Effector memory CD4-positive, alpha-beta T cell (primary cell): ENCODE measurements around the gene TTBK2.
"Not testable (repeated sequence)": the region's sequence is repeated elsewhere in the genome, so short reads cannot be mapped to it uniquely, and the experiment has no call there.

ENCODE experiments used
- DNase-seq, 3 donors: peaks; one replicate each; pipeline ENCODE4 v3.0.0-alpha.2; 2020
- H3K27ac ChIP-seq: 2 replicates; pipeline ENCODE4 v1.7.0; 2013; ENCODE audit warnings: mild to moderate bottlenecking, low read length, moderate library complexity; ENCODE audit not compliant: insufficient read depth, poor library complexity, severe bottlenecking
- H3K27me3 ChIP-seq: replicated peaks from 2 replicates; pipeline ENCODE4 v1.7.0; 2013; ENCODE audit warnings: mild to moderate bottlenecking, low read length; ENCODE audit not compliant: insufficient read depth, control insufficient read depth, poor library complexity, severe bottlenecking
- H3K36me3 ChIP-seq: 2 replicates; pipeline ENCODE4 v1.7.0; 2013; ENCODE audit warnings: mild to moderate bottlenecking, low read length, moderate library complexity; ENCODE audit not compliant: control insufficient read depth, insufficient read depth
- H3K4me1 ChIP-seq: 2 replicates; pipeline ENCODE4 v1.7.0; 2013; ENCODE audit warnings: low read length, mild to moderate bottlenecking; ENCODE audit not compliant: control insufficient read depth, insufficient read depth, poor library complexity, severe bottlenecking
- H3K4me3 ChIP-seq: 2 replicates; pipeline ENCODE4 v1.7.0; 2013; ENCODE audit warnings: low read length, low read depth, mild to moderate bottlenecking; ENCODE audit not compliant: insufficient read depth, poor library complexity, severe bottlenecking
- H3K9me3 ChIP-seq: 2 replicates; pipeline ENCODE4 v1.7.0; 2013; ENCODE audit warnings: mild to moderate bottlenecking, low read length, moderate library complexity; ENCODE audit not compliant: control insufficient read depth

TTBK2 gene

GRCh38 chr15:42775416-42775815, 145.2 kb downstream of the TTBK2 start:
- Histone ChIP-seq H3K4me1 (no peaks in the 10 kb centered on the region), H3K36me3 (peaks cover 13% of the 10 kb centered on the region), H3K27me3 (no peaks in the 10 kb centered on the region), H3K4me3 (no peak overlapping the region), H3K27ac (no peak overlapping the region), H3K9me3 (no peaks in the 10 kb centered on the region)
- no peak for DNase-seq

GRCh38 chr15:42772901-42773300, 147.7 kb downstream of the TTBK2 start:
- no peaks in the 10 kb centered on the region for H3K9me3 ChIP-seq
- peaks cover 16% of the 10 kb centered on the region for H3K36me3 ChIP-seq

DNA sequence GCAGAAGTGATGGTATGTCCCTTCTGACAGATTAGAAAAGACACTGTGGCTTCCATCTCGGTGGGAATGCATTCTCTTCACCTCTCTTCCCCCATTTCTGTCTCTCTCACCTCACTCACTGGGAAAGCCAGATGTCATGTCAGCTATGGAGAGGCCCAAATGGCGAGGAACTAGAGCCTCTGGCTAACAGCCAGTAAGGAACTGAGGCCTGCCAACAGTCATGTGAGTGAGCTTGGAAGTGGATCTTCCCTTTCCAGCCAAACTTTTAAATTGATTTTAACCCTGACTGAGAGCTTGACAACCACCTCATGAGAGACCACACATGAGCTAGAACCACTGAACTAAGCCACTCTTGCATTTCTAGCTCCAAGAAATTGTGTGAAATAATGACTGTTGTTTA, 148.4 kb downstream of the TTBK2 start:
- no peaks in the 10 kb centered on the region for H3K9me3 ChIP-seq
- DNase-seq = no peak
- no peak overlapping the region for H3K4me3 ChIP-seq
- H3K4me1 ChIP-seq = no peaks in the 10 kb centered on the region
- no peaks in the 10 kb centered on the region for H3K27me3 ChIP-seq
- H3K27ac ChIP-seq = no peak overlapping the region
- peaks cover 16% of the 10 kb centered on the region for H3K36me3 ChIP-seq

More at GRCh38 chr15:42772901-42773300, 147.7 kb downstream of the TTBK2 start:
- H3K27me3 ChIP-seq = no peaks in the 10 kb centered on the region
- DNase-seq = no peak
- no peak overlapping the region for H3K27ac ChIP-seq
- H3K4me3 ChIP-seq = no peak overlapping the region
- H3K4me1 ChIP-seq = no peaks in the 10 kb centered on the region

DNA sequence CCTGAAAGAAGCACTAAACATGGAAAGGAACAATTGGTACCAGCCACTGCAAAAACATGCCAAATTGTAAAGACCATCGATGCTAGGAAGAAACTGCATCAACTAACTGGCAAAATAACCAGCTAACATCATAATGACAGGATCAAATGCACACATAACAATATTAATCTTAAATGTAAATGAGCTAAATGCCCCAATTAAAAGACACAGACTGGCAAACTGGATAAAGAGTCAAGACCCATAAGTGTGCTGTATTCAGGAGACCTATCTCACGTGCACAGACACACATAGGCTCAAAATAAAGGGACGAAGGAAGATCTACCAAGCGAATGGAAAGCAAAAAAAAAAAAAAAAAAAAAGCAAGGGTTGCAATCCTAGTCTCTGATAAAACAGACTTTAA, 154.5 kb downstream of the TTBK2 start:
- H3K36me3 ChIP-seq, H3K27me3 ChIP-seq, H3K27ac ChIP-seq, H3K4me3 ChIP-seq, DNase-seq, H3K9me3 ChIP-seq, H3K4me1 ChIP-seq: not testable (repeated sequence)

GRCh38 chr15:42764154-42764731, 156.3 kb downstream of the TTBK2 start:
- not testable (repeated sequence) for H3K36me3 ChIP-seq, H3K27ac ChIP-seq, H3K4me3 ChIP-seq, H3K27me3 ChIP-seq, H3K4me1 ChIP-seq, H3K9me3 ChIP-seq, DNase-seq

GRCh38 chr15:42761813-42762212, 158.8 kb downstream of the TTBK2 start:
- H3K4me1 ChIP-seq, H3K27ac ChIP-seq, H3K4me3 ChIP-seq, H3K9me3 ChIP-seq, H3K27me3 ChIP-seq, H3K36me3 ChIP-seq, DNase-seq: not testable (repeated sequence)

- Histone ChIP-seq H3K27ac (no peak overlapping the region), H3K4me1 (no peaks in the 10 kb centered on the region), H3K36me3 (no peaks in the 10 kb centered on the region), H3K4me3 (no peak overlapping the region), H3K27me3 (no peaks in the 10 kb centered on the region), H3K9me3 (no peaks in the 10 kb centered on the region)
- DNase-seq = no peak
Observed at GRCh38 chr15:42760759-42761158, 159.8 kb downstream of the TTBK2 start.

- Histone ChIP-seq H3K27ac (no peak overlapping the region), H3K36me3 (no peaks in the 10 kb centered on the region), H3K27me3 (no peaks in the 10 kb centered on the region), H3K9me3 (no peaks in the 10 kb centered on the region), H3K4me1 (no peaks in the 10 kb centered on the region), H3K4me3 (no peak overlapping the region)
- DNase-seq = no peak
Observed at GRCh38 chr15:42759093-42759492, 161.5 kb downstream of the TTBK2 start.

- DNase-seq = no peak
- Histone ChIP-seq H3K4me3 (no peak overlapping the region), H3K9me3 (no peaks in the 10 kb centered on the region), H3K27me3 (no peaks in the 10 kb centered on the region), H3K4me1 (no peaks in the 10 kb centered on the region), H3K36me3 (peaks cover 32% of the 10 kb centered on the region), H3K27ac (no peak overlapping the region)
Observed at GRCh38 chr15:42750306-42750705, 170.3 kb downstream of the TTBK2 start.

GRCh38 chr15:42749266-42749665, 171.3 kb downstream of the TTBK2 start:
- DNase-seq = no peak
- H3K9me3 ChIP-seq = no peaks in the 10 kb centered on the region
- H3K36me3 ChIP-seq = peaks cover 32% of the 10 kb centered on the region

More at GRCh38 chr15:42749266-42749665, 171.3 kb downstream of the TTBK2 start:
- no peaks in the 10 kb centered on the region for H3K27me3 ChIP-seq
- H3K4me1 ChIP-seq = no peaks in the 10 kb centered on the region
- no peak overlapping the region for H3K4me3 ChIP-seq
- H3K27ac ChIP-seq = no peak overlapping the region
